Fibroblast of mammary gland (primary cell): ENCODE results near the gene S100A7A.
"Not testable (repeated sequence)": the region's sequence is repeated elsewhere in the genome, so short reads cannot be mapped to it uniquely, and the experiment has no call there.

Experiments used
- DNase-seq: peaks from one replicate; pipeline ENCODE4 v3.0.0-alpha.2; 2010; ENCODE audit warnings: low read depth
- H3K4me3 ChIP-seq: 2 replicates; pipeline ENCODE4 v1.5.1; 2011; ENCODE audit warnings: low read depth, mild to moderate bottlenecking, low read length, moderate library complexity; ENCODE audit not compliant: control insufficient read depth
- CTCF ChIP-seq: conservative IDR thresholded peaks from 2 replicates; pipeline ENCODE4 v1.5.1; 2011; ENCODE audit warnings: low read depth, low read length, inconsistent platforms; ENCODE audit not compliant: control insufficient read depth, insufficient read depth

Gene S100A7A

GRCh38 chr1:153404086-153404635 is 12.2 kb upstream of the S100A7A start:
- no peak for DNase-seq
- H3K4me3 ChIP-seq: no peak overlapping the region
- TF ChIP-seq CTCF: no peak

- peak; percentile 44 for TF ChIP-seq CTCF
- no peak overlapping the region for H3K4me3 ChIP-seq
- peak; percentile 9 for DNase-seq
Measured at GRCh38 chr1:153404768-153405167, 11.6 kb upstream of the S100A7A start.

GRCh38 chr1:153405825-153406599 is 10.3 kb upstream of the S100A7A start:
- not testable (repeated sequence) for H3K4me3 ChIP-seq, DNase-seq

GRCh38 chr1:153407274-153407673 is 9.0 kb upstream of the S100A7A start:
- DNase-seq, H3K4me3 ChIP-seq: not testable (repeated sequence)

- not testable (repeated sequence) for H3K4me3 ChIP-seq
Measured at GRCh38 chr1:153413961-153414360, 2.4 kb upstream of the S100A7A start.

GRCh38 chr1:153417136-153417888 is 992 bp downstream of the S100A7A start:
- no peak for TF ChIP-seq CTCF
- no peak overlapping the region for H3K4me3 ChIP-seq
- no peak for DNase-seq

More at GRCh38 chr1:153413961-153414360, 2.4 kb upstream of the S100A7A start:
- not testable (repeated sequence) for DNase-seq

- DNase-seq, H3K4me3 ChIP-seq: not testable (repeated sequence)
Measured at GRCh38 chr1:153418758-153419435, 2.6 kb downstream of the S100A7A start.

- not testable (repeated sequence) for DNase-seq, H3K4me3 ChIP-seq
Measured at GRCh38 chr1:153419436-153419793, 3.1 kb downstream of the S100A7A start.

GRCh38 chr1:153420306-153420705 is 4.0 kb downstream of the S100A7A start:
- TF ChIP-seq CTCF: no peak
- no peak overlapping the region for H3K4me3 ChIP-seq
- no peak for DNase-seq
